ENCODE measurements around the gene KLHL6. TPM values are rescaled to one million over a fixed set of nuclear protein-coding genes. Genes with fewer than 3 reads are reported as not detected.

The KLHL6 gene
- total and polyA plus RNA-seq, 2 of the 8 experiments (the other 6 are each of a cell fraction or from before 2014, with no cell fraction given), result 0.05 TPM; not detected in 1

- Histone ChIP-seq H3K79me1 (ENCODE audit: low read depth, low read length) (no peaks in the 10 kb centered on the region), H4K8ac (ENCODE audit: extremely low read depth, insufficient read depth, low read length) (no peak overlapping the region), H3K27me3 (replicated peaks in 1 of 4; ENCODE audit: control insufficient read depth in 3 of 4, extremely low read depth in 1 of 4, insufficient read depth in 3 of 4, low read length in 3 of 4) (no peaks in the 10 kb centered on the region), H3K23me2 (ENCODE audit: low read depth, low read length) (no peaks in the 10 kb centered on the region), H2AK5ac (ENCODE audit: low read depth, low read length) (no peak overlapping the region), H3K4me2 (ENCODE audit: insufficient read depth in 1 of 2, low read depth in 2 of 2, low read length in 2 of 2) (no peak overlapping the region), H3K23ac (ENCODE audit: insufficient read length) (no peak overlapping the region), H2BK12ac (ENCODE audit: low read depth, low read length) (no peak overlapping the region), H3K18ac (ENCODE audit: extremely low read depth, low read length) (no peak overlapping the region), H2BK120ac (replicated peaks; ENCODE audit: low read depth, low read length) (no peak overlapping the region), H3K27ac (ENCODE audit: low read depth, low read length) (no peak overlapping the region), H3K14ac (ENCODE audit: insufficient read length) (no peak overlapping the region), H3K36me3 (ENCODE audit: control insufficient read depth in 2 of 4, insufficient read depth in 4 of 4, low read length in 3 of 4) (no peaks in the 10 kb centered on the region), H3K56ac (replicated peaks; ENCODE audit: insufficient read length, low read depth, low read length) (no peak overlapping the region), H3K4ac (replicated peaks; ENCODE audit: insufficient read length, low read depth, low read length) (no peak overlapping the region), H2BK20ac (ENCODE audit: low read length) (no peak overlapping the region), H4K20me1 (replicated peaks in 1 of 2; ENCODE audit: control insufficient read depth in 1 of 2, insufficient read depth in 2 of 2, low read length in 2 of 2) (no peaks in the 10 kb centered on the region), H3K9ac (replicated peaks in 1 of 4; ENCODE audit: extremely low read depth in 1 of 4, low read depth in 3 of 4, low read length in 3 of 4) (no peak overlapping the region), H3K79me2 (ENCODE audit: control insufficient read depth in 1 of 2, insufficient read depth in 2 of 2, low read length in 2 of 2) (no peaks in the 10 kb centered on the region), H3K4me1 (replicated peaks in 1 of 4; ENCODE audit: control insufficient read depth in 3 of 4, insufficient read depth in 4 of 4, low read length in 3 of 4) (peaks cover 0 to 2% (median 0%) of the 10 kb centered on the region in 4 experiments; a peak in 1 of 7 replicates), H3K9me3 (ENCODE audit: insufficient read depth in 2 of 2, low read depth in 1 of 2, low read length in 1 of 2) (no peaks in the 10 kb centered on the region), H4K5ac (ENCODE audit: insufficient read length, low read depth, low read length) (no peak overlapping the region), H2AFZ (ENCODE audit: low read length) (peak overlapping the region; percentile 79; the same call in 1 of the 2 replicates), H3K4me3 (ENCODE audit: extremely low read depth in 1 of 4, insufficient read depth in 2 of 4, low read depth in 3 of 4, low read length in 4 of 4) (no peak overlapping the region), H2BK5ac (ENCODE audit: low read depth, low read length) (no peak overlapping the region), H2BK15ac (ENCODE audit: low read length) (no peak overlapping the region), H4K91ac (replicated peaks; ENCODE audit: insufficient read length, low read length) (no peak overlapping the region)
- no peak for TF ChIP-seq SUZ12 (IDR thresholded peaks at IDR 0.05; ENCODE audit: low read length)
- TF ChIP-seq SP2 (IDR thresholded peaks at IDR 0.05; ENCODE audit: low read length), result no peak
- TF ChIP-seq SP4 (IDR thresholded peaks at IDR 0.05; ENCODE audit: low read length), result no peak
- WGBS, 2 experiments (ENCODE audit: extremely low coverage in 1 of 2, insufficient coverage in 1 of 2, insufficient read length in 1 of 2, insufficient replicate concordance in 2 of 2, low coverage in 1 of 2, low lambda C conversion rate in 2 of 2, missing lambda C conversion rate in 1 of 2), result 93% methylated on average over 4 of the region's 4 CpGs; no CpG with 5 or more reads in 1 of the 2 experiments
- ChIA-PET POLR2A (ENCODE audit: partially characterized antibody) (no interaction called here), CTCF (ENCODE audit: partially characterized antibody) (interaction anchor here (4.3 kb wide), 1 partner anchor 21 kb away, joined by 19 read pairs; no protein-coding TSS in a partner anchor)
- FAIRE-seq (no peak), DNase-seq (ENCODE audit: low read depth in 1 of 2, low spot score in 2 of 2) (no peak)
These were observed 55.2 kb downstream of the KLHL6 start for GRCh38 chr3:183500319-183500718.
